ENCODE data around the gene WWOX. TPM values are rescaled to one million over a fixed set of nuclear protein-coding genes. Genes with fewer than 3 reads are reported as not detected.

The WWOX gene
- total RNA-seq, 5 donors from 2014 or later (not counting 1 experiment from before 2014, with no cell fraction given), result 21.2 to 26.0 (median 22.6) TPM

DNA sequence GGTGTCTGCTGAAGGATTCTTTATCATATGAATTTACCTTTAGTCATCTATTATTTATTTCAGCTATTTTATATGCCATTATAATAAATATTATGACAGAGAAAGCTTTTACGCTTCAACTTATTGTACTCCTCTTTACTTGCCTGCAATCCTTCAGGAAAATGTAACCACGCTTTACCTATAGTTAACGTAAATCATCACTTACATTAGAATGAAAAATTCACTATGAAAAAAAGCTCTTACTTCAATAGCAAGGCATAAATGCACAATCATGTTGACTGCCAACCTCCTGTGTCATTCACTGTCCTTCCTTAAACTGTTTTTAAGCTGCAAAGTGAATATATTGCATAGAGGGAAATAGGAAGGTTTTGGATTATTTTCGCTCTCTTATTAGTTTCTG lies 277.9 kb downstream of the WWOX start:
- ChIA-PET CTCF (no interaction called here), POLR2A (no interaction called here)
- H3K4me3 ChIP-seq (ENCODE audit: control insufficient read depth in 1 of 2, extremely low read depth in 1 of 2, low read length in 1 of 2), result no peak overlapping the region
- WGBS (ENCODE audit: insufficient coverage), result 100% methylated on average over 2 of the region's 4 CpGs
- no peak overlapping the region for H3K27ac ChIP-seq (ENCODE audit: low read length)
- H3K27ac Mint-ChIP-seq, result no peak overlapping the region
- H3K27me3 Mint-ChIP-seq, result no peaks in the 10 kb centered on the region
- H3K4me1 Mint-ChIP-seq, result no peaks in the 10 kb centered on the region
- H3K4me1 ChIP-seq (ENCODE audit: control insufficient read depth in 1 of 2, extremely low read depth in 1 of 2, insufficient read depth in 2 of 2, low read length in 2 of 2), result no peaks in the 10 kb centered on the region
- peaks cover 15% of the 10 kb centered on the region for H3K36me3 Mint-ChIP-seq
- no peaks in the 10 kb centered on the region for H3K9me3 ChIP-seq
- H3K27me3 ChIP-seq (replicated peaks in 1 of 2; ENCODE audit: control insufficient read depth in 2 of 2, extremely low read depth in 1 of 2, insufficient read depth in 2 of 2, low read length in 1 of 2), result no peaks in the 10 kb centered on the region
- no peaks in the 10 kb centered on the region for H3K9me3 Mint-ChIP-seq
- DNase-seq (no peak), ATAC-seq (replicated peaks in 1 of 4) (no peak)
- no peaks in the 10 kb centered on the region for H3K36me3 ChIP-seq (ENCODE audit: control insufficient read depth in 2 of 2, extremely low read depth in 1 of 2, insufficient read depth in 1 of 2, low read length in 1 of 2)
- no peak overlapping the region for H3K4me3 Mint-ChIP-seq

DNA sequence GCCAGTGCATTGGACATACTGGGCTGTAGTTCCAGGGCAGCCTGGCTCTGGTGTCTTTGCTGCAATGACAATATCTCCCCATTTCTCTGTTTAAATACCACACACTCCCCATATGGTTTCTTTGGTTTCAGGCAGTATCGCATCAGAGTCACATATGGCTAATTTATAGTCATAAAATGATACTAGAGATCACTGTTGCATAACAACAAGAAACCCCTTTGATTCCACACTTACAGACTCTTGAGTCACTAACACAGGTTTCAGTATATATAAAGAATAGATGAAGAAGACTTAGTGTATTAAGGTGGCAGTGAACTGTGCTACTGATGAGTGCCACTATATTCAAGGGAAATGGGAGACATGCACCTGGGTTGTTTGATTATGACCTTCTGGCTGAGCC lies 281.6 kb downstream of the WWOX start:
- Histone ChIP-seq H3K36me3 (ENCODE audit: control insufficient read depth in 2 of 2, extremely low read depth in 1 of 2, insufficient read depth in 1 of 2, low read length in 1 of 2) (no peaks in the 10 kb centered on the region), H3K27me3 (replicated peaks in 1 of 2; ENCODE audit: control insufficient read depth in 2 of 2, extremely low read depth in 1 of 2, insufficient read depth in 2 of 2, low read length in 1 of 2) (no peaks in the 10 kb centered on the region), H3K27ac (ENCODE audit: low read length) (no peak overlapping the region), H3K4me1 (ENCODE audit: control insufficient read depth in 1 of 2, extremely low read depth in 1 of 2, insufficient read depth in 2 of 2, low read length in 2 of 2) (no peaks in the 10 kb centered on the region), H3K9me3 (no peaks in the 10 kb centered on the region), H3K4me3 (ENCODE audit: control insufficient read depth in 1 of 2, extremely low read depth in 1 of 2, low read length in 1 of 2) (no peak overlapping the region)
- CTCF ChIA-PET, result no interaction called here
- no CpG with 5 or more reads among the region's 1 CpG for WGBS (ENCODE audit: insufficient coverage)
- ATAC-seq (replicated peaks in 1 of 4) (no peak), DNase-seq (no peak)
- Mint-ChIP-seq H3K27ac (no peak overlapping the region), H3K27me3 (no peaks in the 10 kb centered on the region), H3K4me3 (no peak overlapping the region), H3K4me1 (no peaks in the 10 kb centered on the region), H3K36me3 (peaks cover 13% of the 10 kb centered on the region), H3K9me3 (peaks cover 0 to 6% (median 4%) of the 10 kb centered on the region in 3 donors)
- POLR2A ChIA-PET, result no interaction called here

DNA sequence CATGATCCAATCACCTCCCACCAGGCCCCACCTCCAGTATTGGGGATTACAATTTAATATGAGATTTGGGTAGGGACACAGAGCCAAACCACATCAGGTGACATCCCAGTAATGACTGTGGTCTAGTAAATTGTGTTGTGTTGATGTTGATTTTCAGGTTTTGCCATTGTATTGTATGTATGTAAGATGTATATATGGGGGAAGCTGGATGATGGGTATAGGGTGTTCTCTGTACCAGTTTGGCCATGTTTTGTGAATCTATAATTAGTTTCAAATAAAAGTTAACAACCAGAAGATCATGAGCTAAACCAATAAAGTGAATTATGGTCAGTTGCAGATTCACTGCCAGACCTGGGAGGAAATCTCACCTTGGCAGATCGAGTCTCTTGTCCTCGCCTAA lies 283.7 kb downstream of the WWOX start:
- no peak for DNase-seq
- POLR2A ChIA-PET, result no interaction called here
- Histone ChIP-seq H3K9me3 (no peaks in the 10 kb centered on the region), H3K27me3 (replicated peaks in 1 of 2; ENCODE audit: control insufficient read depth in 2 of 2, extremely low read depth in 1 of 2, insufficient read depth in 2 of 2, low read length in 1 of 2) (no peaks in the 10 kb centered on the region), H3K4me1 (ENCODE audit: control insufficient read depth in 1 of 2, extremely low read depth in 1 of 2, insufficient read depth in 2 of 2, low read length in 2 of 2) (no peaks in the 10 kb centered on the region), H3K4me3 (ENCODE audit: control insufficient read depth in 1 of 2, extremely low read depth in 1 of 2, low read length in 1 of 2) (no peak overlapping the region), H3K27ac (ENCODE audit: low read length) (no peak overlapping the region), H3K36me3 (ENCODE audit: control insufficient read depth in 2 of 2, extremely low read depth in 1 of 2, insufficient read depth in 1 of 2, low read length in 1 of 2) (no peaks in the 10 kb centered on the region)
- Mint-ChIP-seq H3K4me1 (no peaks in the 10 kb centered on the region), H3K27me3 (no peaks in the 10 kb centered on the region), H3K36me3 (peaks cover 25% of the 10 kb centered on the region), H3K27ac (no peak overlapping the region), H3K4me3 (no peak overlapping the region), H3K9me3 (peaks cover 0 to 6% (median 4%) of the 10 kb centered on the region in 3 donors)
- CTCF ChIA-PET, result no interaction called here
- WGBS (ENCODE audit: insufficient coverage), result 100% methylated on average over 1 of the region's 2 CpGs
- no peak for ATAC-seq (replicated peaks in 1 of 4)

DNA sequence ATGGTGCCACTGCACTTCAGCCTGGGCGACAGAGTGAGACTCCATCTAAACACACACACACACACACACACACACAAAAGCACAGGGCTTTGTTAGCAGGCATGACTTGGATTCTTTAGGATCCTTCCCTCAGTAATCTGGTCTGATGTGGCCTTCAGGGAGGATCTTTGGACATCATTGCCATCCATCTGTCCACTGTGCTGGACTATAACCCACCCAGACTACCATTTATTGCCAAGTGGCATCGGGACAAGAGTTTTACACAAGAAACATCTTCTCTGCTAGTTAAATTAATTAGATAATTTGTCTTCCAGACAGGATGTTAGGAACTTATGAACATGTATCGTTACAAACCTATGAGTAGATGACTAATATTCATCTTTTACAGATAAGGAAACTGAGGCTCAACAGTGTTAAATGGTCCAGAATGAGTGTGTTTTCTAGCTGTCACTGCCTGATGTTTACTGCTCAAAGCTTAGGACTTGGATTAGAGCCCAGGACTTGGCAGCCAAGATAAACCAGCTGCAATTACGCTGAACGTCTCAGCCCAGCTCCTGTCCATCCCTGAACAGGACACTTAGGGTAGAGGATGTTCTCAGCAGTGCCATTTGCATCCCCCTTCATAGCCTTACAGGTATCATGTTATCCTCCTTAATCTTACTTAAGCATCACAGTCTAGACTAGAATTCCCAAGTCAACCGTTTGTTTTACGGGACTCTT lies 285.8 kb downstream of the WWOX start:
- ChIA-PET POLR2A (no interaction called here), CTCF (no interaction called here)
- DNase-seq, result no peak
- H3K27ac Mint-ChIP-seq, result no peak overlapping the region
- H3K4me1 Mint-ChIP-seq, result no peaks in the 10 kb centered on the region
- H3K4me1 ChIP-seq (ENCODE audit: control insufficient read depth in 1 of 2, extremely low read depth in 1 of 2, insufficient read depth in 2 of 2, low read length in 2 of 2), result no peaks in the 10 kb centered on the region
- H3K36me3 ChIP-seq (ENCODE audit: control insufficient read depth in 2 of 2, extremely low read depth in 1 of 2, insufficient read depth in 1 of 2, low read length in 1 of 2), result peaks cover 0 to 2% of the 10 kb centered on the region in 2 donors
- H3K9me3 ChIP-seq, result no peaks in the 10 kb centered on the region
- no peak overlapping the region for H3K4me3 ChIP-seq (ENCODE audit: control insufficient read depth in 1 of 2, extremely low read depth in 1 of 2, low read length in 1 of 2)
- peaks cover 0 to 6% (median 4%) of the 10 kb centered on the region in 3 donors for H3K9me3 Mint-ChIP-seq
- H3K27me3 Mint-ChIP-seq, result no peaks in the 10 kb centered on the region
- H3K4me3 Mint-ChIP-seq, result no peak overlapping the region
- H3K27ac ChIP-seq (ENCODE audit: low read length), result no peak overlapping the region
- H3K36me3 Mint-ChIP-seq, result peaks cover 32% of the 10 kb centered on the region
- no peaks in the 10 kb centered on the region for H3K27me3 ChIP-seq (replicated peaks in 1 of 2; ENCODE audit: control insufficient read depth in 2 of 2, extremely low read depth in 1 of 2, insufficient read depth in 2 of 2, low read length in 1 of 2)
- ATAC-seq (replicated peaks in 1 of 4), result no peak
- no CpG with 5 or more reads among the region's 7 CpGs for WGBS (ENCODE audit: insufficient coverage)

DNA sequence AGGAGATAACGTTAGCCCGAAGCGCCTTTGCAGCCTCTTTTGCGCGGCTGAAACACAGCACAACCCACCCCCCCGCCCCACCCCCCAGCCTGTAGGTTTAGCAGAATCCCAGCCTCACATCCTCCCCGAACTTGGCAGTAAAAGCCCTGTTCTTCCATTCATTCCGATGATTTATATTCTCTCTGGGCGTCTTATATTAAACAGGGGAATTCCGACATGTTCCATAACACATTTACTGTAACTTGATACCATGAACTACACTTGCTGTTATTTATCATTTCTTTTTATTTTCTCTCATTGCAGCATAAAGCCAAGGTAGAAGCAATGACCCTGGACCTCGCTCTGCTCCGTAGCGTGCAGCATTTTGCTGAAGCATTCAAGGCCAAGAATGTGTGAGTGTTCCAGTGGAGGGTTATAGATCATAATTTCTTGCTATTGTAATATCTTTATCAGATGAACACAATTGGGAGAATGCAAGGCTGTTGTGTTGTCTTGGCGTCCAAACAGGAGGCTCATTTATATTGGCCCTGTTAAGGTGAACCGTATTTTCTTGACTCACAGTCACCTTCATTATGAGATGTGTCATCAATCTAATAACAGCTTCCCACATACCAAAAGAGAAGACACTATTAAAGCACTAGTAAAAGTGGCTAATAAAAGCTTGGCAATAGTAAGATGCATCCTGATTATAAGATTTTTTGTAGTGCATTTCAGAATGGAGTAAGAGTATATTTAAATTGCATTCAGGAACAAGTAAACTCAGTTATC lies 287.3 kb downstream of the WWOX start:
- no peaks in the 10 kb centered on the region for H3K27me3 ChIP-seq (replicated peaks in 1 of 2; ENCODE audit: control insufficient read depth in 2 of 2, extremely low read depth in 1 of 2, insufficient read depth in 2 of 2, low read length in 1 of 2)

DNA sequence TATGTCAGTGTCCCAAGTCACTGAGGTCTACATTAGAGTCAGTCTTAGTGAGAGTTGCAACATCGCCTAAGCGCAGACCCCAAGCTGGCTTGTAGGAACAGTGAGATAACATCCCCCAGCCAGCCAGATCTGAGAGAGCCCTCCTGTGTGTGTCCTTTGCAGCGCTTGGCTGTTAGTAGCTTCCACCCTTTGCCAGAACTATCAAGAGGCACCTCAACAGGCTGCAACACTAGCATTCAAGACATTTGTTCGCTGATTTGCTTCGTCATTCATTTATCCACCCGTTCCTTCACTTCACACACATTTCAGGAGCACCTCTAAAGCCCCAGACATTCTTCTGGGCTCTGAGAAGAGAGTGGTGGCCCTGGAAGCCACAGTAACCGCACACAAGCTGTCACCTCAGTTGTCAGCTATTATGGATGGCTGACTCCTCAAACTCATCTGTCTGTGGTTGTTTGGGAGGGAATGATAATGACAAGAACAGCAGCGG lies 289.6 kb downstream of the WWOX start:
- no peaks in the 10 kb centered on the region for H3K4me1 Mint-ChIP-seq
- ChIA-PET POLR2A (no interaction called here), CTCF (no interaction called here)
- H3K36me3 ChIP-seq (ENCODE audit: control insufficient read depth in 2 of 2, extremely low read depth in 1 of 2, insufficient read depth in 1 of 2, low read length in 1 of 2), result peaks cover 0 to 2% of the 10 kb centered on the region in 2 donors
- 88% methylated on average over 4 of the region's 8 CpGs for WGBS (ENCODE audit: insufficient coverage)
- H3K9me3 Mint-ChIP-seq, result no peaks in the 10 kb centered on the region
- no peak for ATAC-seq (replicated peaks in 1 of 4)
- H3K4me3 Mint-ChIP-seq, result no peak overlapping the region
- DNase-seq, result no peak
- H3K4me1 ChIP-seq (ENCODE audit: control insufficient read depth in 1 of 2, extremely low read depth in 1 of 2, insufficient read depth in 2 of 2, low read length in 2 of 2), result no peaks in the 10 kb centered on the region
- H3K27ac Mint-ChIP-seq, result no peak overlapping the region
- H3K27me3 ChIP-seq (replicated peaks in 1 of 2; ENCODE audit: control insufficient read depth in 2 of 2, extremely low read depth in 1 of 2, insufficient read depth in 2 of 2, low read length in 1 of 2), result no peaks in the 10 kb centered on the region
- H3K27me3 Mint-ChIP-seq, result no peaks in the 10 kb centered on the region
- no peak overlapping the region for H3K27ac ChIP-seq (ENCODE audit: low read length)
- H3K9me3 ChIP-seq, result no peaks in the 10 kb centered on the region
- H3K4me3 ChIP-seq (ENCODE audit: control insufficient read depth in 1 of 2, extremely low read depth in 1 of 2, low read length in 1 of 2), result no peak overlapping the region
- H3K36me3 Mint-ChIP-seq, result peaks cover 45% of the 10 kb centered on the region

More for the DNA sequence above, 287.3 kb downstream of the WWOX start:
- 94% methylated on average over 5 of the region's 15 CpGs for WGBS (ENCODE audit: insufficient coverage)
- peaks cover 0 to 2% of the 10 kb centered on the region in 2 donors for H3K36me3 ChIP-seq (ENCODE audit: control insufficient read depth in 2 of 2, extremely low read depth in 1 of 2, insufficient read depth in 1 of 2, low read length in 1 of 2)
- Mint-ChIP-seq H3K36me3 (peaks cover 34% of the 10 kb centered on the region), H3K9me3 (peaks cover 0 to 6% (median 4%) of the 10 kb centered on the region in 3 donors), H3K27me3 (no peaks in the 10 kb centered on the region), H3K4me3 (no peak overlapping the region), H3K27ac (no peak overlapping the region), H3K4me1 (no peaks in the 10 kb centered on the region)
- no peaks in the 10 kb centered on the region for H3K4me1 ChIP-seq (ENCODE audit: control insufficient read depth in 1 of 2, extremely low read depth in 1 of 2, insufficient read depth in 2 of 2, low read length in 2 of 2)
- no peak for ATAC-seq (replicated peaks in 1 of 4)
- H3K4me3 ChIP-seq (ENCODE audit: control insufficient read depth in 1 of 2, extremely low read depth in 1 of 2, low read length in 1 of 2), result no peak overlapping the region
- ChIA-PET POLR2A (no interaction called here), CTCF (no interaction called here)
- H3K27ac ChIP-seq (ENCODE audit: low read length), result no peak overlapping the region
- no peaks in the 10 kb centered on the region for H3K9me3 ChIP-seq
- no peak for DNase-seq
